Transverse colon (tissue), 4 donors: ENCODE results near the gene NKAIN2. TPM values are rescaled to one million over a fixed set of nuclear protein-coding genes. Genes with fewer than 3 reads are reported as not detected.

Experiments used
- DNase-seq: peaks from one replicate; pipeline ENCODE4 v3.0.0-alpha.2; 2019
- H3K27ac ChIP-seq, 4 donors: fragments of 200-600 bp; sonication (generic); 2 replicates each; pipeline ENCODE4 v1.5.1; 2016 to 2018; ENCODE audit warnings: inconsistent platforms in 4 of 4
- H3K27me3 ChIP-seq: fragments of 200-600 bp; sonication (generic); 2 replicates; pipeline ENCODE4 v1.5.1; 2017; ENCODE audit warnings: inconsistent platforms
- H3K36me3 ChIP-seq, 4 donors: fragments of 200-600 bp; sonication (generic); 2 replicates each; pipeline ENCODE4 v1.5.1; 2017 to 2019; ENCODE audit warnings: inconsistent platforms in 4 of 4
- H3K4me1 ChIP-seq, 4 donors: fragments of 200-600 bp; sonication (generic); 2 replicates each; pipeline ENCODE4 v1.5.1; 2017 to 2020; ENCODE audit warnings: inconsistent platforms in 4 of 4
- H3K4me3 ChIP-seq, 4 donors: fragments of 200-600 bp; sonication (generic); 1 replicate in 1 of 4; 2 replicates in 3 of 4; pipeline versions ENCODE4 v1.5.1 to v1.6.1; 2017 to 2019; ENCODE audit warnings: inconsistent platforms in 4 of 4
- H3K9me3 ChIP-seq, 2 donors: fragments of 200-600 bp; sonication (generic); 2 replicates each; pipeline ENCODE4 v1.5.1; 2017 to 2019; ENCODE audit warnings: inconsistent platforms in 2 of 2
- CTCF ChIP-seq, 5 experiments: fragments of 200-600 bp in 3 of 5; fragments of 450-650 bp in 2 of 5; sonication (generic) in 3 of 5; IDR thresholded peaks; 1 replicate in 2 of 5; 2 replicates in 3 of 5; pipeline ENCODE4 v1.5.1; 2016 to 2017; ENCODE audit warnings: antibody characterized with exemption in 5 of 5, inconsistent platforms in 3 of 5, mild to moderate bottlenecking in 2 of 5, moderate library complexity in 1 of 5
- EP300 ChIP-seq: sonication (generic); formaldehyde crosslinking; IDR thresholded peaks from one replicate; pipeline ENCODE4 v1.6.1; 2017; ENCODE audit warnings: antibody characterized with exemption, low read depth
- POLR2A ChIP-seq: fragments of 450-650 bp; IDR thresholded peaks from one replicate; pipeline ENCODE4 v1.6.1; 2016; ENCODE audit warnings: antibody characterized with exemption, mild to moderate bottlenecking, moderate library complexity
- POLR2AphosphoS5 ChIP-seq, 3 donors: sonication (generic); formaldehyde crosslinking; IDR thresholded peaks; one replicate each; pipeline ENCODE4 v1.6.1; 2016; ENCODE audit warnings: antibody characterized with exemption in 3 of 3
- WGBS, 2 donors: methylation state at CpG; one replicate each; pipeline ENCODE4 v1.1.5; 2018; ENCODE audit warnings: low coverage in 1 of 2; 5-methylcytosine and 5-hydroxymethylcytosine counted together
- in situ Hi-C, 4 donors: fragments of 200-750 bp; cut with MboI; loops; one replicate each; pipeline versions ENCODE4 v1.15.0 to v1.15.1; 2017; ENCODE audit warnings: low sequenced_read_pairs in 3 of 4, low pct_ligation_motif_present in 1 of 4, low pct_unique_long_range_greater_than_20kb in 1 of 4
- intact Hi-C: fragments of 100-400 bp; cut with DNase I; formaldehyde crosslinking; loops from one replicate; pipeline ENCODE4 v1.15.1; 2023; ENCODE audit warnings: low total_unique reads
- total RNA-seq, 4 donors: library from RNA; depleted of rRNA; stranded (reverse); fragments of >200 nt; gene quantifications; one replicate each; pipeline ENCODE4 v1.1.0, GENCODE V29; 2016

NKAIN2 gene
- total RNA-seq, 4 donors from 2014 or later, result 0.32 TPM; not detected in 3

- intact Hi-C loops (no loop called here), in situ Hi-C loops (no loop called here)
- H3K9me3 ChIP-seq, result no peaks in the 10 kb centered on the region
- H3K27me3 ChIP-seq, result no peaks in the 10 kb centered on the region
- DNase-seq, result no peak
- 81 to 93% methylated on average over 1 of the region's 1 CpG for WGBS, 2 donors
- no peak overlapping the region for H3K27ac ChIP-seq
- H3K36me3 ChIP-seq, result no peaks in the 10 kb centered on the region
- no peak overlapping the region for H3K4me3 ChIP-seq
- TF ChIP-seq POLR2A (no peak), POLR2AphosphoS5 (IDR thresholded peaks at IDR 0.05) (no peak), EP300 (no peak), CTCF (IDR thresholded peaks at IDR 0.05) (no peak)
- no peaks in the 10 kb centered on the region for H3K4me1 ChIP-seq
These were observed 689.6 kb downstream of the NKAIN2 start for GRCh38 chr6:124493259-124493658.

DNA sequence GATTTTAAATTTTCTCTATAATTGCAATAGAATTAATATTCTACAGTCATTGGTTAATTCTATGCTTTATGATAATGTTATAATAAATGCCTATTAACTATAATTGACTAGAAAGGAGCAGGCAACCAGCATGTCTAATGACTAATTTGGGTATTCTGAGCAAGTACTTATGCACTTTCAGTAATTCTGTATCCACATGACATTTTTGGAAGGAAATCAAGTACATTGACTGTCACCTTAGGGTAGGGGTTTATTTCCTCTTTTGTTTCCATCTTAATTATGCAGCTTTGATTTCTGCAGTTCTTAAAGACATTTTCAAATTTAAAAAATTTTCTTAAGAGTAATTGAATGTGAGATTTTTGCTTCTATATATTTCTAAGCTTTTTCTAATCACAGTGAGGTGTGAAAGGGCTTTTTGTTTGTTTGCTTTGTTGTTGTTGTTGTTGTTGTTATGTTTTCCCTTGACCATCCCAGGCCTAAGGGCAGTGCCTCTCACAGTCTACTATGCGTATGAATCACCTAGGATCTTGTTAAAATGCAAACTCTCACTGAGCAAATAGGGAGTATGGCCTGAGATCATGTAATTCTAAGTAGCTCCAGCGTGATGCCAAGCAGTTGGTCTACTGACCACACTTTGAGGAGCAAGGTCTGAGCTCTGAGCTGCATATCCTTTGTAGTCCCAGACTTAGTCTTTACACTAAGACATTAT is 691.4 kb downstream of the NKAIN2 start:
- intact Hi-C loops (no loop called here), in situ Hi-C loops (no loop called here)
- Histone ChIP-seq H3K9me3 (no peaks in the 10 kb centered on the region), H3K4me3 (no peak overlapping the region), H3K27ac (no peak overlapping the region), H3K27me3 (no peaks in the 10 kb centered on the region), H3K4me1 (no peaks in the 10 kb centered on the region), H3K36me3 (no peaks in the 10 kb centered on the region)
- WGBS, 2 donors, result 72% methylated on average over 2 of the region's 2 CpGs; no CpG with 5 or more reads in 1 of the 2 donors
- no peak for TF ChIP-seq CTCF (IDR thresholded peaks at IDR 0.05)
- TF ChIP-seq EP300, result no peak
- no peak for TF ChIP-seq POLR2A
- TF ChIP-seq POLR2AphosphoS5 (IDR thresholded peaks at IDR 0.05), result no peak
- no peak for DNase-seq

DNA sequence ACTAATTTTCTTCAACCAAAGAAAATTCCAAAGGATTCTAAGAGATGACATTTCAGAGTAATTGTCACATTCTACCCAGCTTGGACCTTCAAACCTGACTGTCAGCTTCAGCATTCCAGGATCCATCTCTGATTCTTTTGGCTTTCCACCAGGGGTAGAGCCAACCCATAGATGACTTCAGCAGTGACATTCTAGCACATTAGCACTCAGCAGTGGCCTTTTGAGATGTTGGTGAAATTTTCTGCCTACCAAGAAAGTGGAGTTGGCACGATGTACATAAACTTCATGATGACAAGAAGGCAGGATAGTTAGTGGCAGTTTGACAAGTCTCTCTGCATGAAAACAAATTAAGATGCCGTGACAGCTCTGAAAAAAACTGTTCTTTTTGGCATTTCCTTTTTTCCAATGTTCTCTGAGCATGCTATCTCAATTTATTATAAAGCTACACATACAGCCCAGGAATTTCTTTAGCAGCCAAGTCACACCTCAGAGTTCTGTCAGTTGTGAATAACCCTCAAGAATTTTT is 692.1 kb downstream of the NKAIN2 start:
- no peak for DNase-seq
- WGBS, 2 donors, result 60 to 77% methylated on average over 2 of the region's 2 CpGs
- Histone ChIP-seq H3K27me3 (no peaks in the 10 kb centered on the region), H3K27ac (no peak overlapping the region), H3K4me3 (no peak overlapping the region), H3K9me3 (no peaks in the 10 kb centered on the region), H3K4me1 (no peaks in the 10 kb centered on the region), H3K36me3 (no peaks in the 10 kb centered on the region)
- in situ Hi-C loops (no loop called here), intact Hi-C loops (no loop called here)
- TF ChIP-seq EP300 (no peak), POLR2AphosphoS5 (IDR thresholded peaks at IDR 0.05) (no peak), CTCF (IDR thresholded peaks at IDR 0.05) (no peak), POLR2A (no peak)

- H3K27me3 ChIP-seq, result no peaks in the 10 kb centered on the region
- WGBS, 2 donors, result 67 to 91% methylated on average over 1 of the region's 1 CpG
- DNase-seq, result no peak
- no peaks in the 10 kb centered on the region for H3K4me1 ChIP-seq
- intact Hi-C loops (no loop called here), in situ Hi-C loops (no loop called here)
- no peak overlapping the region for H3K27ac ChIP-seq
- no peaks in the 10 kb centered on the region for H3K36me3 ChIP-seq
- TF ChIP-seq EP300, result no peak
- no peak for TF ChIP-seq POLR2A
- TF ChIP-seq POLR2AphosphoS5 (IDR thresholded peaks at IDR 0.05), result no peak
- TF ChIP-seq CTCF (IDR thresholded peaks at IDR 0.05), result no peak
- no peak overlapping the region for H3K4me3 ChIP-seq
- H3K9me3 ChIP-seq, result no peaks in the 10 kb centered on the region
These were observed 692.7 kb downstream of the NKAIN2 start for GRCh38 chr6:124496334-124496733.
